Measurements from ENCODE around the gene TRIM33.

- TF ChIP-seq CTCF (IDR thresholded peaks at IDR 0.05 in 4 of 5, conservative IDR thresholded peaks at IDR 0.05 in 1 of 5) (no peak), POLR2A (IDR thresholded peaks at IDR 0.05) (no peak)
These were observed 54.4 kb downstream of the TRIM33 start for GRCh38 chr1:114456586-114456985.
